Osteoblast (primary cell): ENCODE measurements around the gene LAMTOR3. TPM values are rescaled to one million over a fixed set of nuclear protein-coding genes. Genes with fewer than 3 reads are reported as not detected.

Experiments
- DNase-seq: peaks from one replicate; pipeline ENCODE4 v3.0.0; 2011; ENCODE audit warnings: low spot score, mixed read lengths; ENCODE audit not compliant: insufficient read length; ENCODE audit errors: missing footprints
- H2AFZ ChIP-seq: 2 replicates; pipeline ENCODE4 v1.6.0; 2011; ENCODE audit warnings: mild to moderate bottlenecking, low read length
- H3K27ac ChIP-seq: 2 replicates; pipeline ENCODE4 v1.5.1; 2011; ENCODE audit warnings: mild to moderate bottlenecking, low read depth, low read length, moderate library complexity
- H3K27me3 ChIP-seq: 2 replicates; pipeline ENCODE4 v1.6.0; 2012; ENCODE audit warnings: mild to moderate bottlenecking, control low read depth, inconsistent platforms, low read length, moderate library complexity; ENCODE audit not compliant: insufficient read depth
- H3K36me3 ChIP-seq: 2 replicates; pipeline ENCODE4 v1.5.1; 2011; ENCODE audit warnings: mild to moderate bottlenecking, low read length, control low read depth, moderate library complexity; ENCODE audit not compliant: insufficient read depth
- H3K4me1 ChIP-seq: 2 replicates; pipeline ENCODE4 v1.5.1; 2011; ENCODE audit warnings: mild to moderate bottlenecking, low read length, control low read depth, moderate library complexity; ENCODE audit not compliant: insufficient read depth
- H3K4me2 ChIP-seq: 2 replicates; pipeline ENCODE4 v1.6.0; 2011; ENCODE audit warnings: mild to moderate bottlenecking, low read length; ENCODE audit not compliant: insufficient read depth
- H3K4me3 ChIP-seq: fragments of 200-600 bp; sonication (generic); 3 replicates; pipeline ENCODE4 v1.5.1; 2012; ENCODE audit warnings: mild to moderate bottlenecking, low read length, inconsistent platforms; ENCODE audit not compliant: insufficient read depth
- H3K79me2 ChIP-seq: 2 replicates; pipeline ENCODE4 v1.6.0; 2012; ENCODE audit warnings: mild to moderate bottlenecking, low read length, control low read depth, inconsistent platforms; ENCODE audit not compliant: insufficient read depth
- H3K9me3 ChIP-seq: 2 replicates; pipeline ENCODE4 v1.5.1; 2011; ENCODE audit warnings: low read depth, low read length, control low read depth
- H4K20me1 ChIP-seq: 2 replicates; pipeline ENCODE4 v1.6.0; 2012; ENCODE audit warnings: mild to moderate bottlenecking, low read length, control low read depth; ENCODE audit not compliant: insufficient read depth
- total RNA-seq: library from RNA; depleted of rRNA; stranded (reverse); fragments of >200 nt; gene quantifications from 2 replicates; pipeline ENCODE4 v1.2.3, GENCODE V29; 2012
- TF ChIP-seq, protein P1 (sequence below): IDR thresholded peaks from 2 replicates; pipeline ENCODE4 v1.5.1; 2011; ENCODE audit warnings: mild to moderate bottlenecking, low read depth, low read length, moderate library complexity; ENCODE audit errors: extremely low read depth

Gene LAMTOR3, protein sequence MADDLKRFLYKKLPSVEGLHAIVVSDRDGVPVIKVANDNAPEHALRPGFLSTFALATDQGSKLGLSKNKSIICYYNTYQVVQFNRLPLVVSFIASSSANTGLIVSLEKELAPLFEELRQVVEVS
- 39.5 and 42.0 TPM in 2 replicates for total RNA-seq

DNA sequence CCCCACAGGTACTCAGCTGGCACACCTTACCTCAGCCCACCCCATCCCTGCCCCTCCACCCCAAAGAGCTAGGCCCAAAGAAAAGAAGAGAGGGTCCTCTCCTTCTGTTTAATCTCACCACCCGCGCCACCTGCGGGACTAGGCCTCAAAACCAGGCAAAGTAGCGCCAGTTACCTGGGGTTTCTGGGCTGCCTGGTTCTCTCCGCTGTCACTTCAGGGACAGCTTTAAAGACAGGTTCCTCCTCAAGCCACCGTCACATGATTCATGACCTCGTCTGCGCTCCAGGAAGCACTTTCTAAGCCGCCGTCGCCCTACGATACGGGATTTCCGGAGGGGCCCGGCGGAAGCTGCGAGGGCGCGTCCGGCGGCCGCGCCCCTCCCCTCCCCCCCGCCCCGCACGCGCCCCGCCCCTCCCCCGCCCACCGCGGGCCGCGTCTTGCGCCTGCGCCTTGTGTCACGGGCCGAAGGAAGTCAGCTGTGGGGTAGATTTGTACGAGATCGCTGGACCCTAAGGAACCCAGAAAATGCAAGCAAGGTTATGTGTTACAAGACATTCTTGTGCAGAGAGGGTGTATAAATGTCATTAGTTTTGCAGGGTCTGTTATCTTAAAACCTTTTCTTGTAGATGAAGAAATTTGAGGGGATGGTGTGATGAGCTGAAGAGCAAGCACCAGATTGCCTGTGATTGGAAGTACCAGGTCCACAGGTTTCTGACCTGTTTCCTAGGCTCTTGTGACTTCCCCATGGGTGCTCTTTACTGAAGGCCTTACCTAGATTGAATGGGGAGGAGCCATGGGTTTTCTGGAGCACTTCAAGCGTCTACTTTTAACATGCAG lies at the start of gene LAMTOR3:
TSS of gene LAMTOR3 (minus strand) at position 267 of the 837 bp plus-strand sequence. CDS start 464 bp downstream, outside the sequence.
- peaks cover 11% of the 10 kb centered on the region for H3K4me1 ChIP-seq
- peak within 1 kb of the TSS; percentile 87 for H3K27ac ChIP-seq
- peak within 1 kb of the TSS; percentile 97 for H3K4me3 ChIP-seq
- TF ChIP-seq, protein P1, sequence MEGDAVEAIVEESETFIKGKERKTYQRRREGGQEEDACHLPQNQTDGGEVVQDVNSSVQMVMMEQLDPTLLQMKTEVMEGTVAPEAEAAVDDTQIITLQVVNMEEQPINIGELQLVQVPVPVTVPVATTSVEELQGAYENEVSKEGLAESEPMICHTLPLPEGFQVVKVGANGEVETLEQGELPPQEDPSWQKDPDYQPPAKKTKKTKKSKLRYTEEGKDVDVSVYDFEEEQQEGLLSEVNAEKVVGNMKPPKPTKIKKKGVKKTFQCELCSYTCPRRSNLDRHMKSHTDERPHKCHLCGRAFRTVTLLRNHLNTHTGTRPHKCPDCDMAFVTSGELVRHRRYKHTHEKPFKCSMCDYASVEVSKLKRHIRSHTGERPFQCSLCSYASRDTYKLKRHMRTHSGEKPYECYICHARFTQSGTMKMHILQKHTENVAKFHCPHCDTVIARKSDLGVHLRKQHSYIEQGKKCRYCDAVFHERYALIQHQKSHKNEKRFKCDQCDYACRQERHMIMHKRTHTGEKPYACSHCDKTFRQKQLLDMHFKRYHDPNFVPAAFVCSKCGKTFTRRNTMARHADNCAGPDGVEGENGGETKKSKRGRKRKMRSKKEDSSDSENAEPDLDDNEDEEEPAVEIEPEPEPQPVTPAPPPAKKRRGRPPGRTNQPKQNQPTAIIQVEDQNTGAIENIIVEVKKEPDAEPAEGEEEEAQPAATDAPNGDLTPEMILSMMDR: no peak
- no peaks in the 10 kb centered on the region for H3K9me3 ChIP-seq
- no peaks in the 10 kb centered on the region for H4K20me1 ChIP-seq
- H3K27me3 ChIP-seq: no peaks in the 10 kb centered on the region
- peaks cover 46% of the 10 kb centered on the region for H3K79me2 ChIP-seq
- DNase-seq: peak; percentile 94
- H2AFZ ChIP-seq: peak within 1 kb of the TSS; percentile 97
- peak within 1 kb of the TSS; percentile 98 for H3K4me2 ChIP-seq
- peaks cover 5% of the 10 kb centered on the region for H3K36me3 ChIP-seq

DNA sequence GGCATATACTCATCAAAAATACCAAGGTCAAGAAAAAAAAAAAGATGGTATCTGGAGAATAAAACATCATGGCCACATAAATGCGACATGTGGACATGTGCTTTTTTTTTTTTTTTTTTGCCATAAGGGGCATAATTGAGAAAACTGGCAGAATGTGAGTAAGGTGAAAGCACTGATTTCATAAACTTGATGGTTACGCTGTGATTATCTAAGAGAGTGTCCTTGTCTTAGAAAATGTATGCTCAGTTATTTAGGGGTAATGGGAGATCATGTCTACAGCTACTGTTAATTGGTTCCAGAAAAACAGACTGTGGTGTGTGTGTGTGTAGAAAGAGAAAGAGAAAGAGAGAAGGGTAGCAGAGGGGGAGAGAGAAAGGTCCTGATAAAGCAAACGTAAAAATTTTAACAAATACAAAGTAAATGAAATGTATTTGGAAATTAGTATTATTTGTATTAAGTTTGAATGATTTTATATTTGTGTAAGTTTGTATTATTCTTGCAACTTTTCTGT lies 44.1 kb upstream of the LAMTOR3 start:
- Histone ChIP-seq H3K4me2 (no peak overlapping the region), H3K9me3 (peaks cover 3% of the 10 kb centered on the region), H3K27me3 (no peaks in the 10 kb centered on the region), H2AFZ (no peak overlapping the region), H3K4me1 (no peaks in the 10 kb centered on the region), H3K36me3 (peaks cover 12% of the 10 kb centered on the region), H4K20me1 (peaks cover 18% of the 10 kb centered on the region), H3K4me3 (no peak overlapping the region), H3K79me2 (peaks cover 90% of the 10 kb centered on the region), H3K27ac (no peak overlapping the region)
- DNase-seq: peak; percentile 31
- TF ChIP-seq, protein P1: no peak

DNA sequence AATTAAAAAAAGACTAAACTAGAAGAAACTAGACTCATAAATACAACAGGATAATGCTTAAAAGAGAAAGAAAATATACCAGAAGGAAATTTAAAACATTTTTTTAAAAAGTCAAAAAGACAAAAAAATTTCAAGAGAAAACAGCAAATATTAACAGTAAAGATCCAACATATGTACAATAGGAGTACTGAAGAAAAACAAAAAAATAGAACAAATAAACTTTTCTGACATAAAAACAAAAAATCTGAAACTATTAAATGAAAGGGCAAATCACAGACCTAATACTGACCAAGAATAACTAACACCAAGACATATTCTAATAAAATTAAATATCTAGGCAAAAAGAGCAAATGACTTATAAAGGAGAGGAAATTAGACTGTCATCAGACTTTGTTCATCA lies 40.7 kb upstream of the LAMTOR3 start:
- no peak overlapping the region for H2AFZ ChIP-seq
- H3K4me1 ChIP-seq: no peaks in the 10 kb centered on the region
- no peak for DNase-seq
- TF ChIP-seq, protein P1: no peak
- peaks cover 21% of the 10 kb centered on the region for H4K20me1 ChIP-seq
- peaks cover 3% of the 10 kb centered on the region for H3K9me3 ChIP-seq
- peaks cover 12% of the 10 kb centered on the region for H3K36me3 ChIP-seq
- H3K4me2 ChIP-seq: no peak overlapping the region
- no peak overlapping the region for H3K4me3 ChIP-seq
- peaks cover 91% of the 10 kb centered on the region for H3K79me2 ChIP-seq
- no peaks in the 10 kb centered on the region for H3K27me3 ChIP-seq
- no peak overlapping the region for H3K27ac ChIP-seq

DNA sequence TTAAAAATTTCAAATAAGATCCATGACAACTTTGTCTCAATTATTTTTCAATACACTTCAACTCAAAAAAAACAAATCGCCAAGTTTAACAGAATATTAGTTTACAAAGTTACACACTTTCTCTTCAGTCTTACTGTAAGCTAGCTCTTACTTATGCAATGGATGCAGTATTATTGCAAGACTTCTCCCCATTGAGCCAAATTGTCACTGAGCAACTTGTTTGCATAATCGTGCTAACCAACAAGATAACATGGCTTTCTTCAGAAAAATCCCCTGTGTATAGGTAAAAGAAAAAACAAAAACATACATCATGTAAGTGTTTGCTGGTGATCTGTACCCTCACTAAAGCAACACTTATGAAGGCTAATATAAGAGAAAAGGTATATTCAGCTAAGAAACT lies 33.3 kb upstream of the LAMTOR3 start:
- no peak for DNase-seq
- no peak overlapping the region for H2AFZ ChIP-seq

More for the DNA sequence above, 33.3 kb upstream of the LAMTOR3 start:
- Histone ChIP-seq H3K27me3 (no peaks in the 10 kb centered on the region), H3K36me3 (peaks cover 3% of the 10 kb centered on the region), H3K4me2 (no peak overlapping the region), H3K79me2 (peaks cover 60% of the 10 kb centered on the region), H3K27ac (no peak overlapping the region), H3K4me3 (no peak overlapping the region), H3K9me3 (no peaks in the 10 kb centered on the region), H4K20me1 (peaks cover 5% of the 10 kb centered on the region), H3K4me1 (no peaks in the 10 kb centered on the region)
- TF ChIP-seq, protein P1: no peak
